GM12865 (cell line): ENCODE results near the gene HPN.
"Not testable (repeated sequence)": the region's sequence is repeated elsewhere in the genome, so short reads cannot be mapped to it uniquely, and the experiment has no call there.

Experiments
- DNase-seq: peaks from one replicate; pipeline ENCODE4 v3.0.0; 2010; ENCODE audit warnings: low read depth
- H3K4me3 ChIP-seq: 2 replicates; pipeline ENCODE4 v1.5.1; 2011; ENCODE audit warnings: mild to moderate bottlenecking, low read depth, low read length, control low read depth
- TF ChIP-seq, protein P1 (sequence below): IDR thresholded peaks from 2 replicates; pipeline ENCODE4 v1.5.1; 2011; ENCODE audit warnings: low read length, control low read depth, low read depth, inconsistent platforms; ENCODE audit not compliant: insufficient read depth; ENCODE audit errors: missing control alignments

The HPN gene

GRCh38 chr19:35011091-35011689 is 30.3 kb upstream of the HPN start:
- TF ChIP-seq, protein P1, sequence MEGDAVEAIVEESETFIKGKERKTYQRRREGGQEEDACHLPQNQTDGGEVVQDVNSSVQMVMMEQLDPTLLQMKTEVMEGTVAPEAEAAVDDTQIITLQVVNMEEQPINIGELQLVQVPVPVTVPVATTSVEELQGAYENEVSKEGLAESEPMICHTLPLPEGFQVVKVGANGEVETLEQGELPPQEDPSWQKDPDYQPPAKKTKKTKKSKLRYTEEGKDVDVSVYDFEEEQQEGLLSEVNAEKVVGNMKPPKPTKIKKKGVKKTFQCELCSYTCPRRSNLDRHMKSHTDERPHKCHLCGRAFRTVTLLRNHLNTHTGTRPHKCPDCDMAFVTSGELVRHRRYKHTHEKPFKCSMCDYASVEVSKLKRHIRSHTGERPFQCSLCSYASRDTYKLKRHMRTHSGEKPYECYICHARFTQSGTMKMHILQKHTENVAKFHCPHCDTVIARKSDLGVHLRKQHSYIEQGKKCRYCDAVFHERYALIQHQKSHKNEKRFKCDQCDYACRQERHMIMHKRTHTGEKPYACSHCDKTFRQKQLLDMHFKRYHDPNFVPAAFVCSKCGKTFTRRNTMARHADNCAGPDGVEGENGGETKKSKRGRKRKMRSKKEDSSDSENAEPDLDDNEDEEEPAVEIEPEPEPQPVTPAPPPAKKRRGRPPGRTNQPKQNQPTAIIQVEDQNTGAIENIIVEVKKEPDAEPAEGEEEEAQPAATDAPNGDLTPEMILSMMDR, result no peak
- DNase-seq, result no peak
- no peak overlapping the region for H3K4me3 ChIP-seq

GRCh38 chr19:35011737-35012682 is 29.5 kb upstream of the HPN start:
- TF ChIP-seq, protein P1, result no peak
- H3K4me3 ChIP-seq, result no peak overlapping the region
- DNase-seq, result no peak

- H3K4me3 ChIP-seq, result no peak overlapping the region
- TF ChIP-seq, protein P1, result peak; percentile 98
- peak; percentile 78 for DNase-seq
Measured at GRCh38 chr19:35013041-35013819, 28.3 kb upstream of the HPN start.

DNA sequence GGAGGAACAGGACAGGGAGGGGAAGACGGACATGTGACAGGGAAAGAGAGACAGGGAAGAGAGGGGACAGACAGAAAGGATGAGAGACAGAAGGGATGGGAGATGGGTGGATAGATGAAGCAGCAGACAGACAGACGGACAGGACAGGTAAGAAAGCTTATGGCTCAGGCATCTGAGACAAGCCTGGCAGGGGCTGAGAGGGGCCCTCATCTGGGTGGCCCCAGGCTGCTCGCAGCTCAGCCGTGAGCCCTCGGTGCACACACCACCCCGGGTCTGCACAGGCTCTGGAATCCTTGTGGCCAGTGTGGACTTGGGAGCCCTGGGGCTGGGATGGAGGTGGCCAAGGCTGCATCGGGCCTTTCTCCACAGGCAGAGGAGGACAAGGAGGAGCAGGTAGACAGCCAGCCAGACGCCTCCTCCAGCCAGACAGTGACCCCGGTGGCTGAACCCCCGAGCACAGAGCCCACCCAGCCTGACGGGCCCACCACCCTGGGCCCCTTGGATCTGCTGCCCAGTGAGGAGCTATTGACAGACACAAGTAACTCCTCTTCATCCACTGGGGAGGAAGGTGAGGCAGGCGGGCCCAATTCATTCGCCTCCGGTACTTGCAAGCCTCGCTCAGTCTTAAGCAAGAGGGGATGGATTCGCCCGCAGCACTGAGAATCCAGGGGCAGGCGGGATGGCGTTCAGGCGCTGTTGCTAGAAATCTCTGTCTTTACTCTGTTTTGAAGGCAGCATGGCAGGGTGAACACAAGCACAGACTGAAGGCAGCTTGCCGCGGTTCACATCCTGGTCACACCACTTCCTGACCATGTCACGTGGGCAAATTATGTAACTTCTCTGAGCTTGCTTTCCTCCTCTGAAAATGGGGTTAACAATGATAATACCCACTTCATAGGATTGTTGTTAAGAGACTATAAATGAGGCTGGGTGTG is 27.4 kb upstream of the HPN start:
- peak; percentile 47 for DNase-seq
- TF ChIP-seq, protein P1, result no peak
- H3K4me3 ChIP-seq, result no peak overlapping the region

DNA sequence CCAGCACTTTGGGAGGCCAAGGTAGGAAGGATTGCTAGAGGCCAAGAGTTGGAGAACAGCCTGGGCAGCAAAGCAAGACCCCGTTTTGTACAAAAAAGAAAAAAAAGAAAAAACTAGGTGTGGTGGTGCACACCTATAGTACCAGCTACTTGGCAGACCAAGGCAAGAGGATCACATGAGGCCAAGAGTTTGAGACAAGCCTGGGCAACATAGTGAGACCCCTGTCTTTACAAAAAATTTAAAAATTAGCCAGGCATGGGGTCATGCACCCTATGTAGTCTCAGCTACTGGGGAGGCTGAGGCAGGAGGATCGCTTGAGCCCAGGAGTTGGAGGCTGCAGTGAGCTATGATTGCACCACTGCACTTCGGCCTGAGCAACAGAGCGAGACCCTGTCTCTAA is 26.7 kb upstream of the HPN start:
- DNase-seq, H3K4me3 ChIP-seq: not testable (repeated sequence)

DNA sequence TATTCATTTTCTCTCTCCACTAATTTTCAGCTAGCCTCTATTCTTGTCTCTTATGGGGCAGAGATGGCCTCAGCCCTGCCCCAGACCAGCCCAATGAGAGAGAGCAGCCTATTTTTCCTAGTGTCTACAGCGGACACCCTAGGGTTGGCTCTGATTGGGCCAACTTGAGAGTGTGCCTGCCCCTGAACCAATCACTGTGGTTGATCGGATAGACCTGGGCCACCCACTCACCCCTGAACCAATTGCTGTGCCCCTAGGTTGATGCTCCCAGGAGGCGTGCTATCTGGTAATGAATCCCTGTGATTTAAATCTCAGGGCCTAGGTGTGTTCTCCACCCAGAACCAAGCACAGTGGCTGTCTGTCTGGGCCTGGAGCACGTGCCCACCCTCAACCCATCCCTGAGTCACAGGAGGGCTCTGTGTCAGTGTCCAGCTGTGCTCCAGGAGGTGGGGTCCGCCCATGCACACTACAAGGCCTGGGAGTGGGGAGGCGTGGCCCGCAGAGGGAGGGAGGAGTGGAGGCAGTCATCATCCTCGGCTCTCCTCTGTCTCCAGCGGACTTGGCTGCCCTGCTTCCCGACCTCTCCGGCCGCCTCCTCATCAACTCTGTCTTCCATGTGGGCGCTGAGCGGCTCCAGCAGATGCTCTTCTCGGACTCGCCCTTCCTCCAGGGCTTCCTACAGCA is 26.1 kb upstream of the HPN start:
- TF ChIP-seq, protein P1, result no peak
- DNase-seq, result no peak
- no peak overlapping the region for H3K4me3 ChIP-seq
